Stomach smooth muscle (tissue), 2 donors: ENCODE measurements around the gene PCNX2.

ENCODE experiments used
- H3K27ac ChIP-seq: one replicate; pipeline ENCODE4 v1.7.0; 2013; ENCODE audit warnings: mild to moderate bottlenecking, low read length, inconsistent platforms
- H3K27me3 ChIP-seq, 2 donors: one replicate each; pipeline ENCODE4 v1.7.0; 2013; ENCODE audit warnings: low read length in 2 of 2; ENCODE audit not compliant: insufficient read depth in 2 of 2, control insufficient read depth in 1 of 2
- H3K36me3 ChIP-seq, 2 donors: one replicate each; pipeline ENCODE4 v1.7.0; 2013; ENCODE audit warnings: low read length in 2 of 2; ENCODE audit not compliant: control insufficient read depth in 2 of 2, insufficient read depth in 2 of 2
- H3K4me1 ChIP-seq: one replicate; pipeline ENCODE4 v1.7.0; 2013; ENCODE audit warnings: low read length; ENCODE audit not compliant: control insufficient read depth, insufficient read depth
- H3K4me3 ChIP-seq, 2 donors: one replicate each; pipeline ENCODE4 v1.7.0; 2013; ENCODE audit warnings: low read length in 2 of 2
- H3K9ac ChIP-seq, 2 donors: one replicate each; pipeline ENCODE4 v1.7.0; 2013; ENCODE audit warnings: low read length in 2 of 2, mild to moderate bottlenecking in 1 of 2
- H3K9me3 ChIP-seq, 2 donors: one replicate each; pipeline ENCODE4 v1.7.0; 2013; ENCODE audit warnings: low read length in 2 of 2; ENCODE audit not compliant: control insufficient read depth in 2 of 2
- donor health status: healthy.
- donor health status: Pancreatic carcinoma.

PCNX2 gene

GRCh38 chr1:233242827-233243483 lies 52.6 kb downstream of the PCNX2 start:
- no peaks in the 10 kb centered on the region for H3K9me3 ChIP-seq
- no peaks in the 10 kb centered on the region for H3K36me3 ChIP-seq
- no peaks in the 10 kb centered on the region for H3K27me3 ChIP-seq
- no peak overlapping the region for H3K9ac ChIP-seq
- H3K4me1 ChIP-seq, result peaks cover 7% of the 10 kb centered on the region
- H3K27ac ChIP-seq, result no peak overlapping the region
- no peak overlapping the region for H3K4me3 ChIP-seq

- no peak overlapping the region for H3K27ac ChIP-seq
- H3K4me3 ChIP-seq, result no peak overlapping the region
- no peaks in the 10 kb centered on the region for H3K9me3 ChIP-seq
- H3K4me1 ChIP-seq, result peaks cover 7% of the 10 kb centered on the region
- no peaks in the 10 kb centered on the region for H3K36me3 ChIP-seq
- H3K9ac ChIP-seq, result no peak overlapping the region
- H3K27me3 ChIP-seq, result no peaks in the 10 kb centered on the region
These were observed 53.8 kb downstream of the PCNX2 start for GRCh38 chr1:233241759-233242158.

- Histone ChIP-seq H3K9me3 (no peaks in the 10 kb centered on the region), H3K27ac (no peak overlapping the region), H3K4me3 (peak overlapping the region; percentile 8 to 47), H3K9ac (peak overlapping the region in 1 of 2 donors; percentile 65), H3K36me3 (no peaks in the 10 kb centered on the region), H3K4me1 (peaks cover 7% of the 10 kb centered on the region), H3K27me3 (no peaks in the 10 kb centered on the region)
These were observed 54.5 kb downstream of the PCNX2 start for GRCh38 chr1:233240829-233241682.

- no peak overlapping the region for H3K27ac ChIP-seq
- H3K9ac ChIP-seq, result peak overlapping the region in 1 of 2 donors; percentile 65
- H3K27me3 ChIP-seq, result no peaks in the 10 kb centered on the region
- no peaks in the 10 kb centered on the region for H3K36me3 ChIP-seq
- H3K4me3 ChIP-seq, result no peak overlapping the region
- no peaks in the 10 kb centered on the region for H3K9me3 ChIP-seq
- peaks cover 7% of the 10 kb centered on the region for H3K4me1 ChIP-seq
These were observed 55.2 kb downstream of the PCNX2 start for GRCh38 chr1:233240371-233240770.

- Histone ChIP-seq H3K4me1 (peaks cover 7% of the 10 kb centered on the region), H3K27me3 (no peaks in the 10 kb centered on the region), H3K36me3 (no peaks in the 10 kb centered on the region), H3K27ac (no peak overlapping the region), H3K4me3 (no peak overlapping the region), H3K9ac (no peak overlapping the region), H3K9me3 (no peaks in the 10 kb centered on the region)
These were observed 56.6 kb downstream of the PCNX2 start for GRCh38 chr1:233238884-233239431.

- Histone ChIP-seq H3K4me1 (peaks cover 7% of the 10 kb centered on the region), H3K9ac (no peak overlapping the region), H3K4me3 (no peak overlapping the region), H3K9me3 (no peaks in the 10 kb centered on the region), H3K36me3 (no peaks in the 10 kb centered on the region), H3K27ac (no peak overlapping the region), H3K27me3 (no peaks in the 10 kb centered on the region)
These were observed 57.9 kb downstream of the PCNX2 start for GRCh38 chr1:233237647-233238046.

GRCh38 chr1:233233508-233234040 lies 62.0 kb downstream of the PCNX2 start:
- Histone ChIP-seq H3K27ac (no peak overlapping the region), H3K9me3 (no peaks in the 10 kb centered on the region), H3K4me3 (no peak overlapping the region), H3K9ac (no peak overlapping the region), H3K36me3 (no peaks in the 10 kb centered on the region), H3K27me3 (no peaks in the 10 kb centered on the region), H3K4me1 (no peaks in the 10 kb centered on the region)

- Histone ChIP-seq H3K9me3 (no peaks in the 10 kb centered on the region), H3K36me3 (no peaks in the 10 kb centered on the region), H3K27me3 (no peaks in the 10 kb centered on the region), H3K27ac (no peak overlapping the region), H3K4me3 (no peak overlapping the region), H3K9ac (no peak overlapping the region), H3K4me1 (no peaks in the 10 kb centered on the region)
These were observed 65.5 kb downstream of the PCNX2 start for GRCh38 chr1:233230011-233230410.

GRCh38 chr1:233229288-233229687 lies 66.2 kb downstream of the PCNX2 start:
- Histone ChIP-seq H3K9me3 (no peaks in the 10 kb centered on the region), H3K4me3 (no peak overlapping the region), H3K27me3 (no peaks in the 10 kb centered on the region), H3K27ac (no peak overlapping the region), H3K36me3 (no peaks in the 10 kb centered on the region), H3K4me1 (no peaks in the 10 kb centered on the region), H3K9ac (no peak overlapping the region)

GRCh38 chr1:233227930-233228465 lies 67.5 kb downstream of the PCNX2 start:
- H3K4me1 ChIP-seq, result no peaks in the 10 kb centered on the region
- no peaks in the 10 kb centered on the region for H3K9me3 ChIP-seq
- no peak overlapping the region for H3K27ac ChIP-seq
- no peak overlapping the region for H3K4me3 ChIP-seq
- no peak overlapping the region for H3K9ac ChIP-seq
- H3K27me3 ChIP-seq, result no peaks in the 10 kb centered on the region
- no peaks in the 10 kb centered on the region for H3K36me3 ChIP-seq
